ENCODE measurements around the gene ACADSB. TPM values are rescaled to one million over a fixed set of nuclear protein-coding genes. Genes with fewer than 3 reads are reported as not detected.

ACADSB gene
- total RNA-seq, 1 experiment from 2014 or later: 12.8 TPM

DNA sequence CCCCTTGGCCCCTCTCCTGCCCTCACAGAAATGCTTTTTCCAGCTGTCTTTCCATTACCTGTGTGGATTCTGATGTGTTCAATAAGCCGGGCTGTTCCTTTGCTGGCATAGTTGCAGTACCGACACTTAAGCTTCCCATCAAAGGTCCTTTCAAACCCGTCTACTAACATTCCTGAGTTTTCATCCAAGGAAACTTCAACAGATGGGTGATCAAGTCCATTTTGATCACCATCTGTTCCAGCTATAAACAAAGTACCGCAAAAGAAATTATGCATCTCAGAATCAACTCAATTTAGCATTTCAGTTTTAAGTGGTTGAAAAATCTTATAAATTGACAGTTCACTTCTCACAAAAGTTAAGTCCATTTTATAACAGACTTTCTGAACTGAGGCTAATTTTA, 12.9 kb upstream of the ACADSB start:
- Histone ChIP-seq H3K4me2 (no peak overlapping the region), H4K20me1 (ENCODE audit: insufficient read depth) (peaks cover 8% of the 10 kb centered on the region; the same call in 1 of the 2 replicates), H3K36me3 (ENCODE audit: low read depth) (no peaks in the 10 kb centered on the region), H3K27ac (no peak overlapping the region), H3K9me3 (ENCODE audit: insufficient read depth, low read depth) (no peaks in the 10 kb centered on the region), H3K4me3 (no peak overlapping the region), H3K9me2 (ENCODE audit: insufficient read depth) (no peaks in the 10 kb centered on the region), H3K27me3 (ENCODE audit: insufficient read depth, low read depth) (no peaks in the 10 kb centered on the region), H3K79me2 (ENCODE audit: low read depth) (no peaks in the 10 kb centered on the region), H3K4me1 (replicated peaks; ENCODE audit: insufficient read depth) (no peaks in the 10 kb centered on the region), H3F3A (ENCODE audit: insufficient read depth, low read depth) (no peaks in the 10 kb centered on the region), H2AFZ (no peak overlapping the region)
- DNase-seq: no peak
- TF ChIP-seq, protein P1, sequence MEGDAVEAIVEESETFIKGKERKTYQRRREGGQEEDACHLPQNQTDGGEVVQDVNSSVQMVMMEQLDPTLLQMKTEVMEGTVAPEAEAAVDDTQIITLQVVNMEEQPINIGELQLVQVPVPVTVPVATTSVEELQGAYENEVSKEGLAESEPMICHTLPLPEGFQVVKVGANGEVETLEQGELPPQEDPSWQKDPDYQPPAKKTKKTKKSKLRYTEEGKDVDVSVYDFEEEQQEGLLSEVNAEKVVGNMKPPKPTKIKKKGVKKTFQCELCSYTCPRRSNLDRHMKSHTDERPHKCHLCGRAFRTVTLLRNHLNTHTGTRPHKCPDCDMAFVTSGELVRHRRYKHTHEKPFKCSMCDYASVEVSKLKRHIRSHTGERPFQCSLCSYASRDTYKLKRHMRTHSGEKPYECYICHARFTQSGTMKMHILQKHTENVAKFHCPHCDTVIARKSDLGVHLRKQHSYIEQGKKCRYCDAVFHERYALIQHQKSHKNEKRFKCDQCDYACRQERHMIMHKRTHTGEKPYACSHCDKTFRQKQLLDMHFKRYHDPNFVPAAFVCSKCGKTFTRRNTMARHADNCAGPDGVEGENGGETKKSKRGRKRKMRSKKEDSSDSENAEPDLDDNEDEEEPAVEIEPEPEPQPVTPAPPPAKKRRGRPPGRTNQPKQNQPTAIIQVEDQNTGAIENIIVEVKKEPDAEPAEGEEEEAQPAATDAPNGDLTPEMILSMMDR (conservative IDR thresholded peaks at IDR 0.05): no peak
- no peak for TF ChIP-seq EZH2 (IDR thresholded peaks at IDR 0.05; ENCODE audit: low read depth)
- intact Hi-C loops (cut with micrococcal nuclease; ENCODE audit: unreplicated experiment): no loop called here
- ChIA-PET POLR2A (ENCODE audit: unreplicated experiment) (no interaction called here), CTCF (no interaction called here)
- BruUV-seq (replicated peaks): no TSS peak

DNA sequence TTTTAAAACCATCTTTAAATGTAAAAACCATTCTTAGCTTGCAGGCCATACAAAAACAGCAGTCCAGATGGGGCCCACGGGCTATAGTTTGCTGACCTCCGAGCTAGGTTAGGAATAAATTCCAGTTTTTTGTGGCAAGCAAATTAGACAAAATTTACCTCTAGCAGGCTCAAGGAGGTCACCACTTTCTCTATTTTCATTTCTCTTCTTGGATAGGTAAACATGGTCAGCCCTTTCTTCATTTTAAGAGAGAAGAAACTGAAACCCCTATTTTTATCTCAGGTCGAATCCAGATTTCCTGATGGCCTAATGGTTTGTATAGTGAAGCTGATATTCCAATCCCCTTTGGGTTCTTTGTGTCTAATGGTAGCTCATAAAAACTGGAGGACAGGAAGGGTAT, 10.9 kb upstream of the ACADSB start:
- no peak overlapping the region for H3K27ac ChIP-seq
- no peaks in the 10 kb centered on the region for H3F3A ChIP-seq (ENCODE audit: insufficient read depth, low read depth)
- BruUV-seq (replicated peaks): no TSS peak
- H3K4me3 ChIP-seq: no peak overlapping the region
- CTCF ChIA-PET: no interaction called here
- H3K27me3 ChIP-seq (ENCODE audit: insufficient read depth, low read depth): no peaks in the 10 kb centered on the region
- DNase-seq: no peak
- H3K36me3 ChIP-seq (ENCODE audit: low read depth): no peaks in the 10 kb centered on the region
- TF ChIP-seq EZH2 (IDR thresholded peaks at IDR 0.05; ENCODE audit: low read depth): no peak
- TF ChIP-seq, protein P1 (conservative IDR thresholded peaks at IDR 0.05): no peak
- H2AFZ ChIP-seq: no peak overlapping the region
- intact Hi-C loops (cut with micrococcal nuclease; ENCODE audit: unreplicated experiment): no loop called here
- H4K20me1 ChIP-seq (ENCODE audit: insufficient read depth): peaks cover 8% of the 10 kb centered on the region; the same call in 1 of the 2 replicates
- no peaks in the 10 kb centered on the region for H3K9me2 ChIP-seq (ENCODE audit: insufficient read depth)
- H3K9me3 ChIP-seq (ENCODE audit: insufficient read depth, low read depth): no peaks in the 10 kb centered on the region
- POLR2A ChIA-PET (ENCODE audit: unreplicated experiment): no interaction called here
- no peak overlapping the region for H3K4me2 ChIP-seq
- 0 out of 2 replicates have a peak, but pooled peaks cover 7% of the 10 kb centered on the region for H3K79me2 ChIP-seq (ENCODE audit: low read depth)
- no peaks in the 10 kb centered on the region for H3K4me1 ChIP-seq (replicated peaks; ENCODE audit: insufficient read depth)

DNA sequence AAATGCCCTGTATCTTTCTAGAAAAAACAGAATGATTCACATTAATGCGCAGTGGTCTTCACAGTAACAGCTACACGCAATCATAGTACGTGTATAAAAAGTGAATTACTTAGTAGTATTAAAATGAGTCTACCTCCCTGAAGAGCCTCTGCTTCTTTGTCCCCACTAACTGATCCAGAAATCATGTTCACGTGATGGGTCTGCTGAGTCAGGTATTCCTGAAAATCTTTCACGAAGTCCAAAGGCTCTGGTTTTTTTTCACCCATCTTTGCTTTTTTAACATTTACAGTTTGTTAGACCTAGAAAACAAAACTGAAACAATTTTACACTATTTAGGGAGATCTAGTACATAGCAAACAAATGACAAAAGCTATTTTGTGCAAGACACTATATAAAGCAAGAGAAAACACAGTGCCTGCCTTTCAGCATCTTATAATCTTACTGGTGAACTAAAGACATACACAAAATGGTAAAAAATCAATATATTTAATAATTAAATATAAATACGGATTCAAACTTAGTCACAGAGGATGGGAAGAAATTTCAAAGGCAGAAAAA, 10.4 kb upstream of the ACADSB start:
- TF ChIP-seq, protein P1 (conservative IDR thresholded peaks at IDR 0.05): no peak
- no peak overlapping the region for H3K27ac ChIP-seq
- no peaks in the 10 kb centered on the region for H3K27me3 ChIP-seq (ENCODE audit: insufficient read depth, low read depth)
- peaks cover 8% of the 10 kb centered on the region; the same call in 1 of the 2 replicates for H4K20me1 ChIP-seq (ENCODE audit: insufficient read depth)
- no peaks in the 10 kb centered on the region for H3K36me3 ChIP-seq (ENCODE audit: low read depth)
- no peaks in the 10 kb centered on the region for H3F3A ChIP-seq (ENCODE audit: insufficient read depth, low read depth)
- POLR2A ChIA-PET (ENCODE audit: unreplicated experiment): no interaction called here
- no TSS peak for BruUV-seq (replicated peaks)
- intact Hi-C loops (cut with micrococcal nuclease; ENCODE audit: unreplicated experiment): no loop called here
- no peak overlapping the region for H2AFZ ChIP-seq
- H3K4me1 ChIP-seq (replicated peaks; ENCODE audit: insufficient read depth): no peaks in the 10 kb centered on the region
- CTCF ChIA-PET: no interaction called here
- H3K4me2 ChIP-seq: no peak overlapping the region
- DNase-seq: no peak
- no peak overlapping the region for H3K4me3 ChIP-seq
- no peaks in the 10 kb centered on the region for H3K9me3 ChIP-seq (ENCODE audit: insufficient read depth, low read depth)
- peaks cover 11% of the 10 kb centered on the region; the same call in 1 of the 2 replicates for H3K79me2 ChIP-seq (ENCODE audit: low read depth)
- no peaks in the 10 kb centered on the region for H3K9me2 ChIP-seq (ENCODE audit: insufficient read depth)
